HepG2 (cell line): ENCODE data around the gene MCRS1. TPM values are rescaled to one million over a fixed set of nuclear protein-coding genes. Genes with fewer than 3 reads are reported as not detected.
A peak's percentile ranks its signal among the peaks of the same experiment; 100 is the strongest.

Experiments
- CREB1 ChIP-seq, 2 experiments: fragments of 450-650 bp in 1 of 2; IDR thresholded peaks; 2 replicates each; pipeline ENCODE4 v1.6.1; 2016 to 2017; ENCODE audit warnings: control low read depth in 1 of 2, mild to moderate bottlenecking in 1 of 2, missing compliant biosample characterization in 1 of 2, missing genetic modification characterization in 1 of 2
- DNMT3B ChIP-seq: conservative IDR thresholded peaks from 2 replicates; pipeline ENCODE4 v1.6.1; 2016; ENCODE audit warnings: missing biosample characterization, control low read depth
- KDM1A ChIP-seq: IDR thresholded peaks from 2 replicates; pipeline ENCODE4 v1.6.1; 2016; ENCODE audit warnings: missing compliant biosample characterization
- KMT2B ChIP-seq: IDR thresholded peaks from 2 replicates; pipeline ENCODE4 v1.6.1; 2016; ENCODE audit warnings: missing genetic modification reagents, missing compliant biosample characterization
- MAF1 ChIP-seq: sonication (generic); formaldehyde crosslinking; IDR thresholded peaks from 2 replicates; pipeline ENCODE4 v1.5.0; 2020; ENCODE audit warnings: missing genetic modification reagents, borderline replicate concordance
- MED8 ChIP-seq: sonication (generic); formaldehyde crosslinking; IDR thresholded peaks from 2 replicates; pipeline ENCODE4 v1.8.1; 2023; ENCODE audit warnings: mild to moderate bottlenecking, missing genetic modification reagents; ENCODE audit not compliant: insufficient replicate concordance
- MIER3 ChIP-seq: IDR thresholded peaks from 2 replicates; pipeline ENCODE4 v1.6.1; 2016; ENCODE audit warnings: missing compliant biosample characterization, borderline replicate concordance
- PAWR ChIP-seq: sonication (generic); formaldehyde crosslinking; IDR thresholded peaks from 2 replicates; pipeline ENCODE4 v1.4.0; 2020; ENCODE audit warnings: missing genetic modification reagents, mild to moderate bottlenecking, borderline replicate concordance
- PRPF4 ChIP-seq: fragments of 200-400 bp; formaldehyde crosslinking; IDR thresholded peaks from 2 replicates; pipeline ENCODE4 v1.6.1; 2016; ENCODE audit warnings: low read length, low read depth; ENCODE audit not compliant: poor library complexity, severe bottlenecking
- SATB2 ChIP-seq: sonication (generic); formaldehyde crosslinking; IDR thresholded peaks from 2 replicates; pipeline ENCODE4 v1.5.0; 2020; ENCODE audit warnings: missing genetic modification reagents
- SIN3A ChIP-seq: IDR thresholded peaks from 2 replicates; pipeline ENCODE4 v1.6.1; 2011; ENCODE audit warnings: low read depth, mild to moderate bottlenecking, control low read depth, low read length, borderline replicate concordance
- SMARCE1 ChIP-seq: fragments of 450-650 bp; IDR thresholded peaks from 2 replicates; pipeline ENCODE4 v1.6.1; 2017; ENCODE audit warnings: borderline replicate concordance
- STAG1 ChIP-seq: sonication (generic); formaldehyde crosslinking; IDR thresholded peaks from 2 replicates; pipeline ENCODE4 v1.4.0; 2020; ENCODE audit warnings: missing genetic modification reagents
- THAP11 ChIP-seq: IDR thresholded peaks from 2 replicates; pipeline ENCODE4 v1.6.1; 2016; ENCODE audit warnings: missing biosample characterization, missing genetic modification reagents
- ZFP36L1 ChIP-seq: sonication (generic); formaldehyde crosslinking; IDR thresholded peaks from 2 replicates; pipeline ENCODE4 v1.8.0; 2022; ENCODE audit warnings: mild to moderate bottlenecking, missing genetic modification reagents, moderate library complexity
- ZNF205 ChIP-seq: IDR thresholded peaks from 2 replicates; pipeline ENCODE4 v1.6.1; 2018; ENCODE audit warnings: missing biosample characterization, missing genetic modification reagents
- ZNF317 ChIP-seq: sonication (generic); formaldehyde crosslinking; IDR thresholded peaks from 2 replicates; pipeline ENCODE4 v1.5.0; 2020; ENCODE audit warnings: mild to moderate bottlenecking, missing genetic modification reagents
- ZNF577 ChIP-seq: sonication (generic); formaldehyde crosslinking; IDR thresholded peaks from 2 replicates; pipeline ENCODE4 v1.4.0; 2020; ENCODE audit warnings: mild to moderate bottlenecking, low read depth, missing genetic modification reagents, borderline replicate concordance
- ZNF670 ChIP-seq: sonication (generic); formaldehyde crosslinking; IDR thresholded peaks from 2 replicates; pipeline ENCODE4 v1.8.0; 2022; ENCODE audit warnings: mild to moderate bottlenecking, missing genetic modification reagents, borderline replicate concordance
- ZNF782 ChIP-seq: sonication (generic); formaldehyde crosslinking; IDR thresholded peaks from 2 replicates; pipeline ENCODE4 v1.4.0; 2020; ENCODE audit warnings: missing genetic modification reagents, mild to moderate bottlenecking, borderline replicate concordance
- polyA plus RNA-seq, 8 experiments: library from polyadenylated mRNA; depleted of rRNA in 3 of 8; stranded (reverse) in 7 of 8; unstranded in 1 of 8; fragments of >200 nt; fragmentation: Illumina TruSeq in 4 of 8; extraction: Trizol in 4 of 8; gene quantifications; 2 replicates each; pipeline versions ENCODE4 v1.2.1 to v1.2.3, GENCODE V29; 2011 to 2016; ENCODE audit warnings: low read depth in 4 of 8, missing spikeins in 1 of 8, mixed read lengths in 1 of 8; ENCODE audit not compliant: insufficient read depth in 1 of 8
- total RNA-seq, 5 experiments: library from RNA; depleted of rRNA; stranded (reverse); fragments of >200 nt; fragmentation: Illumina TruSeq; extraction: Trizol; gene quantifications; 2 replicates each; pipeline ENCODE4 v1.2.3, GENCODE V29; 2016; ENCODE audit warnings: low read depth in 1 of 5
- TF ChIP-seq, protein P1 (sequence below): sonication (generic); formaldehyde crosslinking; IDR thresholded peaks from 2 replicates; pipeline ENCODE4 v1.9.0; 2021; ENCODE audit warnings: missing genetic modification reagents, borderline replicate concordance
- TF ChIP-seq, protein P2 (sequence below): sonication (generic); formaldehyde crosslinking; IDR thresholded peaks from 2 replicates; pipeline ENCODE4 v1.4.0; 2020; ENCODE audit warnings: low read depth, mild to moderate bottlenecking, missing genetic modification reagents
- TF ChIP-seq, protein P3 (sequence below): sonication (generic); formaldehyde crosslinking; IDR thresholded peaks from 2 replicates; pipeline ENCODE4 v1.4.0; 2020; ENCODE audit warnings: mild to moderate bottlenecking, missing genetic modification reagents
- TF ChIP-seq, protein P4 (sequence below): sonication (generic); formaldehyde crosslinking; IDR thresholded peaks from 2 replicates; pipeline ENCODE4 v1.4.0; 2020; ENCODE audit warnings: missing genetic modification reagents, mild to moderate bottlenecking, borderline replicate concordance

MCRS1 gene
- total and polyA plus RNA-seq, 2 of the 13 experiments (the other 11 are each of a cell fraction or from before 2014, with no cell fraction given): 51.0 to 66.3 TPM

DNA sequence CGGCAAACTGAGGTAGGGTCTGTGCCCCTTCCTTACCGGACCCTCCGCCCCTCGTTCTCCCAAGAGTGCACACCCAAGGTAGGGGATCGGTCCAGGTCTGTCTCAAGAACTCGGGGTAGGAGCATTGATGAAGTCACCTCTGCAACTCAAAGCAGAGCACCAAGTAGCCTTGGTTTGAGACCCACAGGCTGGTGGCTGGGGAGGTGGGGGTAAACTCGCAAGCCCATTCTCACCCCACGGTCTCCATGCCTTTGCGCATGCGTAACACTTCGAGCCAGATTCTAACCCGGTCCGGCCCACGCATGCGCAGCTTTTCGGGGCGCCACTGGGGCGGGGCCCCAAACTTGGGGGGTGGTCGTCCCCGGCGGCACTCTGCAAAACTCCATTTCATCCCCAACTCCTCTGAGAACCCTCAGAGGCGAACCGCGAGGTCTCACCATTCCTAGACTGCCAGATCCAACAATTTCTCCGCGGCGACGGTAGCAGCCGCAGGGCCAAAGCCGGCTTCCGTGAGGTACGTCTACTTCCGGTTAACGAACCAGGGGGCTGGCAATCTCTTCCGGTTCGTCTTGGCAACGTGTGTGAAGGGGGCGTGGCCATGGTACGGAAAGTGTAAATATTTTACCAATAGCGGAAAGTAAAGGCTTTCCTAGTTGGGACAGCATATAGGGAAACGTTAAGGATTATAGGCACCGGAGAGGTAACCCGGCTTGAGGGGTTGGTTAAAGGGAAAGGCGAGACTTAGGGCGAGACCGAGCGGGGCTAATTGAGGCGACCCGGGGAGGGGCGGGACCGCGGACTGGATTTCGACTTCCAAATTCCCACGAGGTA is at the start of gene MCRS1 (continued):
- TF ChIP-seq ZNF577 (CRISPR knock-in tag) (no peak), MAF1 (CRISPR knock-in tag) (no peak), KDM1A (CRISPR knock-in tag) (no peak), ZFP36L1 (0 out of 2 replicates have a peak, but pooled peaks have one; percentile 36), PAWR (CRISPR knock-in tag) (no peak), MED8 (CRISPR knock-in tag) (no peak), KMT2B (CRISPR knock-in tag) (peak; percentile 98), THAP11 (peak; percentile 94), STAG1 (CRISPR knock-in tag) (no peak), CREB1 (IDR thresholded peaks at IDR 0.05) (peak; percentile 76), CREB1 (CRISPR knock-in tag; IDR thresholded peaks at IDR 0.05) (peak; percentile 95), SATB2 (CRISPR knock-in tag) (no peak), ZNF205 (no peak), MIER3 (peak; percentile 91), ZNF782 (CRISPR knock-in tag) (no peak; the same call in 1 of the 2 replicates), ZNF670 (no peak), DNMT3B (CRISPR knock-in tag) (no peak), PRPF4 (no peak), ZNF317 (CRISPR knock-in tag) (peak; percentile 38; the same call in 1 of the 2 replicates), SIN3A (no peak), SMARCE1 (no peak)
- TF ChIP-seq, protein P1, sequence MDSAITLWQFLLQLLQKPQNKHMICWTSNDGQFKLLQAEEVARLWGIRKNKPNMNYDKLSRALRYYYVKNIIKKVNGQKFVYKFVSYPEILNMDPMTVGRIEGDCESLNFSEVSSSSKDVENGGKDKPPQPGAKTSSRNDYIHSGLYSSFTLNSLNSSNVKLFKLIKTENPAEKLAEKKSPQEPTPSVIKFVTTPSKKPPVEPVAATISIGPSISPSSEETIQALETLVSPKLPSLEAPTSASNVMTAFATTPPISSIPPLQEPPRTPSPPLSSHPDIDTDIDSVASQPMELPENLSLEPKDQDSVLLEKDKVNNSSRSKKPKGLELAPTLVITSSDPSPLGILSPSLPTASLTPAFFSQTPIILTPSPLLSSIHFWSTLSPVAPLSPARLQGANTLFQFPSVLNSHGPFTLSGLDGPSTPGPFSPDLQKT: no peak
- TF ChIP-seq, protein P2, sequence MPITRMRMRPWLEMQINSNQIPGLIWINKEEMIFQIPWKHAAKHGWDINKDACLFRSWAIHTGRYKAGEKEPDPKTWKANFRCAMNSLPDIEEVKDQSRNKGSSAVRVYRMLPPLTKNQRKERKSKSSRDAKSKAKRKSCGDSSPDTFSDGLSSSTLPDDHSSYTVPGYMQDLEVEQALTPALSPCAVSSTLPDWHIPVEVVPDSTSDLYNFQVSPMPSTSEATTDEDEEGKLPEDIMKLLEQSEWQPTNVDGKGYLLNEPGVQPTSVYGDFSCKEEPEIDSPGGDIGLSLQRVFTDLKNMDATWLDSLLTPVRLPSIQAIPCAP (CRISPR knock-in tag): no peak
- TF ChIP-seq, protein P3, sequence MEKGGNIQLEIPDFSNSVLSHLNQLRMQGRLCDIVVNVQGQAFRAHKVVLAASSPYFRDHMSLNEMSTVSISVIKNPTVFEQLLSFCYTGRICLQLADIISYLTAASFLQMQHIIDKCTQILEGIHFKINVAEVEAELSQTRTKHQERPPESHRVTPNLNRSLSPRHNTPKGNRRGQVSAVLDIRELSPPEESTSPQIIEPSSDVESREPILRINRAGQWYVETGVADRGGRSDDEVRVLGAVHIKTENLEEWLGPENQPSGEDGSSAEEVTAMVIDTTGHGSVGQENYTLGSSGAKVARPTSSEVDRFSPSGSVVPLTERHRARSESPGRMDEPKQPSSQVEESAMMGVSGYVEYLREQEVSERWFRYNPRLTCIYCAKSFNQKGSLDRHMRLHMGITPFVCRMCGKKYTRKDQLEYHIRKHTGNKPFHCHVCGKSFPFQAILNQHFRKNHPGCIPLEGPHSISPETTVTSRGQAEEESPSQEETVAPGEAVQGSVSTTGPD (CRISPR knock-in tag): no peak
- TF ChIP-seq, protein P4, sequence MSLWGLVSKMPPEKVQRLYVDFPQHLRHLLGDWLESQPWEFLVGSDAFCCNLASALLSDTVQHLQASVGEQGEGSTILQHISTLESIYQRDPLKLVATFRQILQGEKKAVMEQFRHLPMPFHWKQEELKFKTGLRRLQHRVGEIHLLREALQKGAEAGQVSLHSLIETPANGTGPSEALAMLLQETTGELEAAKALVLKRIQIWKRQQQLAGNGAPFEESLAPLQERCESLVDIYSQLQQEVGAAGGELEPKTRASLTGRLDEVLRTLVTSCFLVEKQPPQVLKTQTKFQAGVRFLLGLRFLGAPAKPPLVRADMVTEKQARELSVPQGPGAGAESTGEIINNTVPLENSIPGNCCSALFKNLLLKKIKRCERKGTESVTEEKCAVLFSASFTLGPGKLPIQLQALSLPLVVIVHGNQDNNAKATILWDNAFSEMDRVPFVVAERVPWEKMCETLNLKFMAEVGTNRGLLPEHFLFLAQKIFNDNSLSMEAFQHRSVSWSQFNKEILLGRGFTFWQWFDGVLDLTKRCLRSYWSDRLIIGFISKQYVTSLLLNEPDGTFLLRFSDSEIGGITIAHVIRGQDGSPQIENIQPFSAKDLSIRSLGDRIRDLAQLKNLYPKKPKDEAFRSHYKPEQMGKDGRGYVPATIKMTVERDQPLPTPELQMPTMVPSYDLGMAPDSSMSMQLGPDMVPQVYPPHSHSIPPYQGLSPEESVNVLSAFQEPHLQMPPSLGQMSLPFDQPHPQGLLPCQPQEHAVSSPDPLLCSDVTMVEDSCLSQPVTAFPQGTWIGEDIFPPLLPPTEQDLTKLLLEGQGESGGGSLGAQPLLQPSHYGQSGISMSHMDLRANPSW: peak; percentile 95; the same call in 1 of the 2 replicates
